Inferior parietal cortex (tissue), 1 donor: Measurements from ENCODE around the gene CENPB.
"Not testable (repeated sequence)": the region's sequence is repeated elsewhere in the genome, so short reads cannot be mapped to it uniquely, and the experiment has no call there.

ENCODE experiments used
- DNase-seq: peaks from one replicate; pipeline ENCODE4 v3.0.0-alpha.2; 2016; ENCODE audit errors: extremely low spot score

The CENPB gene, protein sequence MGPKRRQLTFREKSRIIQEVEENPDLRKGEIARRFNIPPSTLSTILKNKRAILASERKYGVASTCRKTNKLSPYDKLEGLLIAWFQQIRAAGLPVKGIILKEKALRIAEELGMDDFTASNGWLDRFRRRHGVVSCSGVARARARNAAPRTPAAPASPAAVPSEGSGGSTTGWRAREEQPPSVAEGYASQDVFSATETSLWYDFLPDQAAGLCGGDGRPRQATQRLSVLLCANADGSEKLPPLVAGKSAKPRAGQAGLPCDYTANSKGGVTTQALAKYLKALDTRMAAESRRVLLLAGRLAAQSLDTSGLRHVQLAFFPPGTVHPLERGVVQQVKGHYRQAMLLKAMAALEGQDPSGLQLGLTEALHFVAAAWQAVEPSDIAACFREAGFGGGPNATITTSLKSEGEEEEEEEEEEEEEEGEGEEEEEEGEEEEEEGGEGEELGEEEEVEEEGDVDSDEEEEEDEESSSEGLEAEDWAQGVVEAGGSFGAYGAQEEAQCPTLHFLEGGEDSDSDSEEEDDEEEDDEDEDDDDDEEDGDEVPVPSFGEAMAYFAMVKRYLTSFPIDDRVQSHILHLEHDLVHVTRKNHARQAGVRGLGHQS

DNA sequence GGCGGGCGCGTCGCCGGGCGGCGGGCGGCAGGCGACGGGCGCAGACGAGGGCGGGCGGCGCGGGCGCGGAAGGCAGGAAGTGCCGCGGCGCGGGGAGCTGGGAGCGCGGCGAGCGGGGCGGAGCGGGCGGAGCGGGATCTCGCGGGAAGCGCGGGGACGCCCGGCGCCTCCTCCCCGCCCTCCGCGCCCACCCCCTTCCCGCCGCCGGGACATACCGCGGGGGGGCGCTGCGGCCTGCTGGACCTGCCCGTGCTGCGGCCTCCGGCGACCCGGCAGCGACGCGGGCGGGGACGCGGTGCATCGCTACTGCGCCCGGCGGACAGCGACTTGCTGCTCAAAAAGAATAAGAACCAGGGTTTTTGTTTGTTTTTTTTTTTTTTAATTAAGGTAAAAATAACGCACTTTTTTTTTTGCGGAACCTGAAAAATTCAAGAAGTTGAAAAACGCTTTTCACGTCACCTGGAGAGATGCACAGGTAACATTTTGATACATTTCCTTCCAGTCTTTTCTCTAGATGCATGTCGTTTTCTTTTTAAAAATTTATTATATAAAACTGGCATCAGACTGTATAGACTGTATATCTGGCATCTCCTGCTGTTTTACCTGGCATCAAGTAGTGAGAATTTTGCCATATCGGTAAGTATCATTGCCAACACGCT is at the start of gene CENPB:
Gene CENPB, minus strand, starts transcription at position 76 of the 659 bp plus-strand sequence. CDS start 257 bp downstream, outside the sequence.
- peak; percentile 81 for DNase-seq

DNA sequence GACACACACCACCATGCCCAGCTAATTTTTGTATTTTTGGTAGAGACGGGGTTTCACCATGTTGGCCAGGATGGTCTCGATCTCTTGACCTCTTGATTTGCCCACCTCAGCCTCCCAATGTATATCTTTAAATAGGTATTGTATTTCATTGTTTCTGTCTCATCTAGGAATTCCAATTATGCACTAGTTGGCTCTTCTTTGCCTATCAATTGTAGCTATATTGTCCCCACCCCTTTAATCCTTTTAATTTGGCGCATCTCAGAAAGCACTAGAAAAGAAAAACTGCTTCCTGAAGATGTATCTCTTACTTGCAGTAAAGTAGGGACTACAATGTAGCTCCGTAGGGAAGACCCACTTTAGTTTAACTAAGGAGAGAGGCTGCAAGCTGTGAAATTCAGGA is 49.6 kb upstream of the CENPB start:
- no peak for DNase-seq

DNA sequence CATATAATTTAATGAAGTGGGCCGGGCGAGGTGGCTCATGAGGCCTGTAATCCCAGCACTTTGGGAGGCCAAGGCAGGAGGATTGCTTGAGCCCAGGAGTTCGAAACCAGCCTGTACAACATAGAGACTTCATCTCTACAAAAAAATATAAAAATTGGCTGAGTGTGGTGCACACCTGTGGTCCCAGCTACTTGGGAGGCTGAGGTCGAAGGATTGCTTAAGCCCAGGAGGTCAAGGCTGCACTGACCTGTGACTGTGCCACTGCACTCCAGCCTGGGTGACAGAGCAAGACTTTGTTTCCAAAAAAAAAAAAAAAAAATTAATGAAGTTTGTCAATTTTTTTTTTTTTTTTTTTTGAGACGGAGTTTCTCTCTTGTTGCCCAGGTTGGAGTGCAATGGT is 43.4 kb upstream of the CENPB start:
- DNase-seq: not testable (repeated sequence)

DNA sequence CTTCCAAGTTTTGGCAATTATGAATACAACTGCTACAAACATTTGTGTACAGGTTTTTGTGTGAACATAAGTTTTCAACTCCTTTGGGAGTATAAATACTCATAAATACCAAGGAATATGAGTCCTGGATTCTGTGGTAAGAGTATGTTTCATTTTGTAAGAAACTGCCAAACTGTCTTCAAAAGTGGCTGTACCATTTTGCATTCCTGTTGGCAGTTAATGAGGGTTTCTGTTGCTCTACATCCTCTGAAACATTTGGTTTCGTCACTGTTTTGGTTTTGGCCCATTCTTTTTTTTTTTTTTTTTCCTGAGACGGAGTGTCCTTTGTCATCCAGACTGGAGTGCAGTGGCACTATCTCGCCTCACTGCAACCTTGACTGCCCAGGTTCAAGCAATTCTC is 42.3 kb upstream of the CENPB start:
- DNase-seq: no peak

DNA sequence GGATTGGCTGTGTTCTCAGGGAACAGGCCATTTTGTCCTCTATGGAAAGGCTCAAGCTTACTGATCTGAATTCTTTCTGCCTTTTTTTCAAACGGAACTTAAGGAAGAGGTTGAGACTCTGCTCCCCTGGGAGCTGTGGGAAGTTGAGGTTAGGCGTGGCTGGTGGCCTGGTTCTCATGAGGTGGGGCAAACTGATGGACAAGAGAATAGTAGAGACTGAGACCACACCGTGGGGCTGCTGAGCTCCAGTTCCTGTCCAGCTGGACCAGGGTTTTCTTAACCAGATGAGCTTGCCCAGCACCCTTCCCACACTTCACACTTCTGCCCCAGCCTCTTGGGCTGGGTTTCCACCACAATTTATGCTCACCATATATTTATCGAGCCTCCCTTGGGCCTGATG is 39.9 kb upstream of the CENPB start:
- DNase-seq: no peak

DNA sequence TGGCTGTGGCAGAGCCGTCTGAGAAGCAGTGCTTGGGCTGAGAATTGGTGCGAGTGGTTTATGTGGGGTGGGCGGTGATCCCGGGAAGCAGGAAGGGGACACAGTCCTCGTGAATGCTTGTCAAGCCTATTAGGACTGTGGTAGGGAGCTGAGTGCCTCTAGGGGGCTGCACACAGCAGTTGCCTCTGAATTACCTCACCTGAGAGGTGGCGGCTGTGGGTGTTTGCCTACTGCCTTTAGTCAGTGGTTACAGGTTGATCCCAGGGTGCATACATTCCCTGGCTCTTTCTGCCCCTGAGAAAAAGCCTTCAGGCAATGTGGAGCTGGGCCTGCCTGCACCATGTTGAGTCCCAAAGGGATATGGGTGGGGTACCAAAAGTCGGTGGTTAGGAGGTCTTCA is 39.0 kb upstream of the CENPB start:
- DNase-seq: no peak

DNA sequence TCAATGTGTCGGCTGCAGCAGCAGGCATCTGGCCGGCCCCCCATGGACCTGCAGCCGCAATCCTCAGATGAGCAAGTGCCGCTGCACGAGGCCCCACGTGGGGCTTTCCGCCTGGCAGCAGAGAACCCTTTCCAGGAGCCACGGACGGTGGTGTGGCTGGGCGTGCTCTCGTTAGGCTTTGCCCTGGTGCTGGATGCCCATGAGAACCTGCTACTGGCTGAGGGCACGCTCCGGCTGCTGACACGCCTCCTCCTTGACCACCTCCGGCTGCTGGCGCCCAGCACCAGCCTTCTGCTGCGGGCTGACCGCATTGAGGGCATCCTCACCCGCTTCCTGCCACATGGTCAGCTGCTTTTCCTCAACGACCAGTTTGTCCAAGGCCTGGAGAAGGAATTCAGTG is 37.3 kb upstream of the CENPB start:
- no peak for DNase-seq

DNA sequence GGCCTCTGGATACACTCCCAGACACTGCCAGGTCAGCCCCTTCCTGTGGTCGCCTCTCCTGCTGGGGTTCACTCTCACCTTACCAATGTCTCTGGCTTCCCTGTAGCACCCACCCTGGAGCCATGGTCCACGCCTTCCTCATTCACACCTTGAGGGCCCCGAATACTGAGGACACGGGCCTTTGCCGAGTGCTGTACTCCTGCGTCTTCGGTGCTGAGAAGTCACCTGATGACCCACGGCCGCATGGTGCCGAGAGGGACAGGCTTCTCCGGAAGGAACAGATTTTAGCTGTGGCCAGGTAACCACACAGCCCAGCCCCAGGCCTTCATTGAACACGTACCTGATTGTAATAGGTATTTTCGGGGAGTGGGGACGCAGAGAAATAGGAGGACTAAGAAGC is 35.5 kb upstream of the CENPB start:
- DNase-seq: no peak

DNA sequence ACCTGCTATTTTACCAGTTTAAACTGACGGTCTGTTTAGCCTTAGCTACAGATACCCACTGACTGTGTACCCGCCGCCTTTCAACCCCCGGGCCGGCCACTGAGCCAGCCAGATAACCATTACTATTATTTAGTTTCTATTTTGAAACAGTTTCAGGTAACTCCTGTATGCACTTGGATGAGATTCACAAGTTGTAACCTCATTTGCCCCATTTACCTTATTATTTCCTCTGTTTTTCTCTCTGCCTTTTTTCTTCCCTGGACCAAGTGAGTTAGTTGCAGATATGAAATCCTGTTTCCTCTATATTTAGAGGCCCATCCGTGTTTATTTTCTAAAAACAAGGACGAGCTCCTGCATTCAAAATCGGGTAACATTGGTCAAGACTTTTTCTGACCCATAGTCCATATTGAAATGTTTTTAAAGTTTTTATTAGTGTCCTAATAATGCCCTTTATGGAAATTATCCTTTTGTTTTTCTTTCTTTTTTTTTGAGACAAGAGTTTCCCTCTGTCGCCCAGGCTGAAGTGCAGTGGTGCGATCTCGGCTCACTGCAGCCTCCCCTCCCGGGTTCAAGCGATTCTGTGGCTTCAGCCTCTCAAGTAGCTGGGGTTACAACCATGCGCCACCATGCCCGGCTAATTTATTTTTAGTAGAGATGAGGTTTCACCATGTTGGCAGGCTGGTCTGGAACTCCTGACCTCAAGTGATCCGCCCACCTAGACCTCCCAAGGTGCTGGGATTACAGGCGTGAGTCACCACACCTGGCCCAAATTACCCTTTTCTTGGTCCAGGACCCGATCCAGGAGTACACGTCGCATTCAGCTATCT is 34.6 kb upstream of the CENPB start:
- no peak for DNase-seq

DNA sequence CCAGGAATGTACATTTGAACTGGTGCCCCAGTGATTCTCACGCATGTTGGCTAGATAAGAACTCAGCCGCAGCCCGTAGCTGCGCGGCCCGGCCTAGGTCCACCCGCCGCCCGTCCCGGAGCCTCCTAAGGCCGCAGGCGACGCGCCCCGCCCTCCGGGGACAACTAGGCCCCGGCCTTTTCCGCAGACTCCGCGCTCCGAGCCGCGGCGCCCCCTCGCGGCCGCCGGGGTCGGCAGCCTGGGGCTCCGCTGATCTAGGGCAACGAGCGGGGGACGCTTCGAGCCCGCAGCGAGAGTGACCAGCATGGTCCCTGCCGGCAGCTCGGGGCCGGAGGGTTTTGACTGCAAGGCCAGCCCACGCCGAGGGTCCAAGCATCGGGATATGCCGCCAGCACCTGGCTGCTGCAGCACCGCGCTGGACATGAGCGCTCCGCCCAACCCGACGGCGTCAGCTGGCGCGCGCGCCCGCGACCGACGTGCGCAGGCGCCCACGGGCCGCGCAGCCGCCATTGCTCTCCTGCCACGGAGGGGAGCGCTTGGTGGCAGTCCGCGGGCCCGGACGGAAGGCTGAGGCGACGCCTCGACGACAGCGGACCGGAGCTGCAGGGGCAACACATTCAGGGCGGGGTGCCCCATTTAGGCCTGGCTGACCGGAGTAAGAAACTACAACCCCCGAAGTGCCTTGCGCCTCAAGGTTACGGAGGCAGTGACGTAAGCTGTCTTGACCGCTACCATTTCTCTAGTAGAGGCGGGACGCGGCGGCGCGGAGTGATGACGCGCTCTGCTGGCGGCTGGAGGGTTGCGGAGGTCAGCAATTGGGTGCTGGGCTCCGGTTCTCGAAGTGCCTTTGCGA is 33.7 kb upstream of the CENPB start, which contains the start of gene AP5S1:
Gene AP5S1, plus strand, starts transcription at position 500 of the 853 bp plus-strand sequence. CDS start 1,571 bp downstream, outside the sequence.
- DNase-seq: peak; percentile 96

DNA sequence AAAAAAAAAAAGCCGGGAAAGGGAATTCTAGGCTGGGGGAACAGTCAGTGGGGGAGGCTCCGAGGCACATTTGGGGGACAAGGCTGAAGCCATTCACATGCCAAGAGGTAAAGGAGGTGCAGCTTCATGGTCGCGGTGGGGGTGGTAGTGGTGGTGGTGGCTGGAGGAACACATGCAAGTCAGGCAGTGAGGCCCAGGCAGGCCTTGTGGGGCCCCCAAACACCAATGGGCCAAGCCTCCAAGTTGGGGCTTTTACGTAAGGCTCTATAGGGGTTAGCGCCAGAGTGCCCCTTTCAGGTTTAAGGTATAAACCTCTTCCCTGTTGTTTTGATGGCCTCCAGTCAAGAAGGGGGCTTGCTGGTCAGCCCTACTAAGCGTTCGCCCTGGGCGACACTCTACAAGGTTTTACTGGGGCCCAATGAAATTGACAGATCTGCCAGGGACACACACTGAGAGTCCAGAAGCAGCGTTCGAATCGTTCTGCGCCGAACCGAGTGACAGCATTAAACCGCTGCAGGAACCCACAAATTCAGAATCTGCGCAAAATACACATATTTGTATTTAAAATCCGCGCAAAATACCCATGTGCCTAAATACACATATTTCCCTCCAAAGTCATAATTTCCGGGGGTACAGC is 33.0 kb upstream of the CENPB start:
- DNase-seq: no peak

DNA sequence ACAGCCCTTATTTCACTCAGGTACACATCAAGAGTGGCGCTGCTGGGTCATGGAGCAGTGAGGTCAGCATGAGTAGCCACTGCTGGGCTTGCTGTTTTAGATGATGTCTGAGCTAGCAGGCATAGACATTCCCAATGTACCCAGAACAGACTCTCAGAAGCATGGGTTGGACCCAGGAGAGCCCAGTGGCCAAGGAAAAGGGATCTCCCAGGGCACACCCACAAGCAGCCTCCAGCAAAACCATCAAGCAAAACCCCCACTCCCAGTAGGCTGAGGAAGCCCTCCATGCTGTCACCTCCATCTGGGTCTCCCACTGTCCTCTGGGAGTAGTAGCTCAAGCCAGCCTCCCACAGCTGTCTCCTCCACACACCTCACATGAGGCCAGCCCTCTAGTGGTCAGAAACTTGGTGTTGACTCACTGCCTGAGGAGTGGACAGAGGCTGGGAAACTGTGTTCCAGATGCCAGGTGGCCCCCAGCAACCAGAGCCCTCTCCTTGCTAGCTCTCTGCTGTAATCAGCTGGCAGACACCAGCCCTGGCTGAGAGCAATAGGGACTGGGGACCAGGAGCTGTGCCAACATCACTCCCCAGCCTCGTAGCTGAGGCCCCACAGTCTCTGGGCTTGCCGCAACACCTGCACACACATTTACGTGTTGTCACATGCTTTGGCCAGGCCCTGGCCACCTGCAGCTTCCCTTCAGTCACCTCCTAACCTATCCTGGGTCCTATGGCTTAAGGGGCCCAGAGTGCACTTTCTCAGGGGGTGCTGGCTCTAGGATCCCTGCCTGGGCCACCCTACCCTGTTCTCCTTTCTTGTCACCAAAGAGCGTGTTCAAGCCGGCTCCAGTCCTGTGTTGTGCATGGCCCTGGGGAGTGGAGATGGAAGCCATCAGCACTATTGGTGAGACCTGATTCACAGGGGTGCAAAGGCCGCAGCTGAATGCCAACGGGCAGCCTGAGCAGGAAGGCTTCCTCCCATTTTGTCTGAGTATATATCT is 31.9 kb upstream of the CENPB start:
- peak; percentile 47 for DNase-seq

DNA sequence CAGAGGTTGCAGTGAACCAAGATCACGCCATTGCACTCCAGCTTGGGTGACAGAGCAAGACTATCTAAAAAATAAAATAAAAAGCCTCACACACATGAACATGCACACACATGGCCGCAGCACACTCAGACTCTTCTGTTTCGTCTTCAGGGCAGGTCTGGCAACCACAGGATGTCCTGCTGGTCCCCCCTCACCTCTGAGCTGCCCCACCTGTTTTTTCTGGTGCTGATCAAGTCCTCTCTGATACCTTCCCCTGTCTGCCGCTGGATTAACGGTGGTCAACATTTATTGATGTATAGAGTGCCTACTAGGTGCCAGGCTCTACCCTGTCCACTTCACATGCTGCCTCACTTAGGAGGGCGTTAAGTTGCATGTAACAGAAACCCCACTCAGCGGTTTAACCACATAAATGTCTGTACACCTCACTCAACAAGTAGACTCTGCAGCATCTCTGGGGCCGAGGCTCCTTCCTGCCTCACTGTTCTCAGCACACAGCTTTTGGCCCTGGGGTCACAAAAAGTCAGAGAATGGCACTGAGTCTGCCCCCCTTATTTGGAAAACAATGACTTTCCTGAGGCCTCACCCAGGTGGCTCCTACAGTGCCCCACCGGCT is 29.3 kb upstream of the CENPB start:
- no peak for DNase-seq

DNA sequence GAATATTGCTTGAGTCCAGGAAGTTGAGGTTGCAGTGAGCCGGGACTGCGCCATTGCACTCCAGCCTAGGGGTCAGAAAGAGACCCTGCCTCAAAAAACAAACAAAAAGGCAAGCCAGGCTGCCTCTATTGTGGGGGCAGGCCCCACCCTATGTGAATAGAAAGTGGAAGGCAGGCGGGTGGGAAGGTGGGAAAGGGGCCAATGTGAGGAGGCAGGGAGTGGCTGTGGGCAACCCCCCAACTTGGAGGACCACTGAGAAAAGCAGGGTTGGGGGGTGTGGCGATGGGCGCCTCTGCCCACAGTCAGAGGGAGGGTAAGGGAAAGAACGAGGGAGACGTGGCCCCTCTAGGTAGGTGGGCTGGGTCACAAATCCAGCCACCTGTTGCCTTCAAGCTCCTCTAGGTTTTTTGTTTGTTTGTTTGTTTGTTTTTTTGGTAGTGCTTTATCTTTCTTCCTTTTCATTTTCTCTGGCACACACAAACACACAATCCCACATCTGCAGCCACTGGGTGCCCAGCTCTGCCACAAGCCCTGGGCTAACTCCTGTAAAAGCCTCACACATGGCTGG is 28.5 kb upstream of the CENPB start:
- DNase-seq: no peak

DNA sequence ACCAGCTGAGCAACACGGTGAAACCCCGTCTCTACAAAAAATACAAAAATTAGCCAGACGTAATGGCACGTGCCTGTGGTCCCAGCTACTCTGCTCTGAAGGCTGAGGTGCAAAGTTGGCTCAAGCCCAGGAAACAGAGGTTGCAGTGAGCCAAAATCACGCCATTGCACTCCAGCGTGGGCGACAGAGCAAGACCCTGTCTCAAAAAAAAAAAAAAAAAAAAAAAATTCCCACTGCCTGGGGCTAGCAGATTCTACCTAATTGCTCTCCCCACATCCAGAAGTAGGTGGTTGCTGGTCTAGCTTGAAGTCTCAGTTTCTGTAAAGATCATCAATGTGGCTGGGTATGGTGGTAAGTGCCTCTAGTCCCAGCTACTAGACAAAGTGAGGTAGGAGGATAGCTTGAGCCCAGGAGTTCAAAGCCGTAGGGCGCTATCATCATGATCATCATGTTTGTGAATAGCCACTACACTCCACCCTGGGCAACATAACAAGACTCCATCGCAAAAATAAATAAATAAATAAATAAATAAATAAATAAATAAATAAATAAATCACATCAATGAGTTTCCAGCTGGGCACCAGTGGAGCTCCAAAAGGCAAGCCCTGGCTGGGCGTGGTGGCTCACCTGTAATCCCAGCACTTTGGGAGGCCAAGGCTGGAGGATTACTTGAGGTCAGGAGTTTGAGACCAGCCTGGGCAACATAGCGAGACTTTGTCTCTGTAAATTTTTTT is 27.5 kb upstream of the CENPB start:
- no peak for DNase-seq

DNA sequence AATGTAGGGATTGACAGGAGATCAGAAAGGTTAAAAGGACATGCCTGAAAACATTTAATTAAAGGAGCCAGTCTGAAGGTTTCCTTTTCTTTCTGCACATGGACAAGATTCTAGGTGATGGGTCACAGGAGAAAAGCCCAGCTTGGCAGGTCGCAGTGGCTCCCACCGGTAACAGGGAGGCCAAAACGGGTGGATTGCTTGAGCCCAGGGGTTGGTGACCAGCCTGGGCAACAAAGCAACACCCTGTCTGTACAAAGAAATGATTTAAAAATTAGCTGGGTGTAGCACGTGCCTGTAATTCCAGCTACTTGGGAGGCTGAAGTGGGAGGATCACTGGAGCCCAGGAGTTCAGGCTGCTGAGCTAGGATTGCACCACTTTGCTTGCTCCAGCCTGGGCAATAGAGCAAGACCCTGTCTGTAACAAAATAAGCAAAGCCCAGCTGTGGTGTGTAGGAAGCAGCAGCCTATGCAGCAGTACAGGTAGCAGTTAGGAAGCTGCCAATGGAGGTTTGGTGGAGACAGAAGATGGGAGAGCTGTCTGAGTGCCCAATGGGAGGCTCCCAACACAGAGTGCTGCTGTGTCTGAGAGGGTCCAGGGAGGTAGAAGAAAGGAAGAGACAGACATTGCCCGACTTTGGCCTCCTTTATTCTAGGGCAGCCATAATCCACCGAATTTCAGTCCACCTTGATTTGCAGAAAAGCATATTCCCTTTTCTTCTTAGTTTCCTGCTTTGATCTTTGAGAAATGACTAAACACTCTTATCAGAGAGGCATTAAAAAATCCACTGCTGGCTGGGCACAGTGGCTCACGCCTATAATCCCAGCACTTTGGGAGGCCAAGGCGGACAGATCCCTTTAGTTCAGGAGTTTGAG is 26.7 kb upstream of the CENPB start:
- DNase-seq: no peak

DNA sequence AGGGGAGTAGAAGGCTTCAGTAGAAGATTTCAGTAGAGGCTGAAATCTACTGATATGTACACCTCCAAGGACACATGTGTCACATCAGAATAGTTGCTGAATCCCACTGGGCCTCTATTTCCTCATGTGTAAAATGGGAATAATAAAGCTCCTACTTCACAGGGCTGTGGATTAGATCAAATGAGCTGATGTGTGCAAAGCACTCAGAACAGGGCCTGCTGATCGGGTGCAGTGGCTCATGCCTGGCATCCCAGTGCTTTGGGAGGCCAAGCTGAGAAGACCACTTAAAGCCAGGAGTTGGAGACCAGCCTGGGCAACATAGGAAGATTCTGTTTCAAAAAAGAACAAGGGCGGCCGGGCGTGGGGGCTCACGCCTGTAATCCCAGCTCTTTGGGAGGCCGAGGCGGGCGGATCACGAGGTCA is 25.7 kb upstream of the CENPB start:
- no peak for DNase-seq
